Mesothelial cell of epicardium (in vitro differentiated cells): ENCODE data around the gene ACTN1. TPM values are rescaled to one million over a fixed set of nuclear protein-coding genes. Genes with fewer than 3 reads are reported as not detected.
A peak's percentile ranks its signal among the peaks of the same experiment; 100 is the strongest.

ENCODE experiments used
- DNase-seq, 2 experiments: peaks; one replicate each; pipeline ENCODE4 v3.0.0; 2021; ENCODE audit warnings: low spot score in 2 of 2; ENCODE audit not compliant: unreplicated experiment in 2 of 2
- H3K27ac Mint-ChIP-seq: 2 replicates; pipeline ENCODE4 v1.8.0; 2021; ENCODE audit warnings: mixed read lengths
- H3K27me3 Mint-ChIP-seq: 2 replicates; pipeline ENCODE4 v1.8.0; 2021; ENCODE audit warnings: low read depth, mixed read lengths
- H3K36me3 Mint-ChIP-seq: 2 replicates; pipeline ENCODE4 v1.8.0; 2021; ENCODE audit warnings: mixed read lengths
- H3K4me1 Mint-ChIP-seq: 2 replicates; pipeline ENCODE4 v1.8.0; 2021; ENCODE audit warnings: mixed read lengths
- H3K4me3 Mint-ChIP-seq: 2 replicates; pipeline ENCODE4 v1.8.0; 2021; ENCODE audit warnings: mild to moderate bottlenecking, moderate library complexity, mixed read lengths
- H3K9me3 Mint-ChIP-seq: 2 replicates; pipeline ENCODE4 v1.8.0; 2021; ENCODE audit warnings: mixed read lengths
- total RNA-seq: library from RNA; stranded (reverse); gene quantifications from 3 replicates; pipeline ENCODE4 v1.2.1, GENCODE V29; 2021
- TF ChIP-seq, protein P1 (sequence below): fragments of 200-600 bp; sonication (generic); IDR thresholded peaks from one replicate; pipeline ENCODE4 v1.5.0; 2021; ENCODE audit warnings: antibody characterized with exemption; ENCODE audit not compliant: unreplicated experiment

ACTN1 gene
- total RNA-seq, 1 donor from 2014 or later: 166 TPM

DNA sequence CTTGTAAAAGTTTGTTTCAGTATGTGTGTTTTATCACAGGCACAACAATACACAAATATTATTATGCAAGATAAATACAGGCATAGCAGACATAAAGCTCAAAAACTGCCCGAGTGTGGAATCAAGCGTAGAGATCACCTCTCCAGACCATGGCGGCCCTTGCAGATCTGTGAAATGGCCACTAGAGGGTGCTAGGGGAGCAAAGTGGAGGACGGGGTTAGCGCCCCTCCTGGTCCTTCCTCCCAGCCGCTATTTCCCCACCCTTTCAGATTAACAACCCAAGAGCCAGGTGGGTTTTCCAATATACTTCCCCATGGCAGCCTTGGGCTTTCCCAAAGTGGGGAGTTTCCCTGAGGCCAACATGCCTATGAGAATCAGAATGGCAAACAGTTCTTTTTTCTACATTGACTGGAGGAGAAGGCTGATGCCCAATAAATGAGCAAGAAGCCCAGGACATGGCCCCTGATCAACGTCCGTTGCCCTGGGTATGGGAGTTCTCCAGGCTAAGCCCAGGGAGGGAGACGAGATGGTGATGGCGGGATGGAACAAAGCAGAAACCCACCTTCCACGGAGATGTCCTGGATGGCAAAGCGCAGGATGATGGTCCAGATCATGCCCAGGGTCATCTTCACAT lies 67.4 kb downstream of the ACTN1 start:
- H3K27me3 Mint-ChIP-seq: no peaks in the 10 kb centered on the region
- H3K4me1 Mint-ChIP-seq: no peaks in the 10 kb centered on the region
- no peaks in the 10 kb centered on the region for H3K9me3 Mint-ChIP-seq
- peaks cover 15% of the 10 kb centered on the region for H3K36me3 Mint-ChIP-seq
- H3K27ac Mint-ChIP-seq: no peak overlapping the region
- TF ChIP-seq, protein P1, sequence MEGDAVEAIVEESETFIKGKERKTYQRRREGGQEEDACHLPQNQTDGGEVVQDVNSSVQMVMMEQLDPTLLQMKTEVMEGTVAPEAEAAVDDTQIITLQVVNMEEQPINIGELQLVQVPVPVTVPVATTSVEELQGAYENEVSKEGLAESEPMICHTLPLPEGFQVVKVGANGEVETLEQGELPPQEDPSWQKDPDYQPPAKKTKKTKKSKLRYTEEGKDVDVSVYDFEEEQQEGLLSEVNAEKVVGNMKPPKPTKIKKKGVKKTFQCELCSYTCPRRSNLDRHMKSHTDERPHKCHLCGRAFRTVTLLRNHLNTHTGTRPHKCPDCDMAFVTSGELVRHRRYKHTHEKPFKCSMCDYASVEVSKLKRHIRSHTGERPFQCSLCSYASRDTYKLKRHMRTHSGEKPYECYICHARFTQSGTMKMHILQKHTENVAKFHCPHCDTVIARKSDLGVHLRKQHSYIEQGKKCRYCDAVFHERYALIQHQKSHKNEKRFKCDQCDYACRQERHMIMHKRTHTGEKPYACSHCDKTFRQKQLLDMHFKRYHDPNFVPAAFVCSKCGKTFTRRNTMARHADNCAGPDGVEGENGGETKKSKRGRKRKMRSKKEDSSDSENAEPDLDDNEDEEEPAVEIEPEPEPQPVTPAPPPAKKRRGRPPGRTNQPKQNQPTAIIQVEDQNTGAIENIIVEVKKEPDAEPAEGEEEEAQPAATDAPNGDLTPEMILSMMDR: peak; percentile 88
- peak; percentile 54 to 84 for DNase-seq
- H3K4me3 Mint-ChIP-seq: no peak overlapping the region

DNA sequence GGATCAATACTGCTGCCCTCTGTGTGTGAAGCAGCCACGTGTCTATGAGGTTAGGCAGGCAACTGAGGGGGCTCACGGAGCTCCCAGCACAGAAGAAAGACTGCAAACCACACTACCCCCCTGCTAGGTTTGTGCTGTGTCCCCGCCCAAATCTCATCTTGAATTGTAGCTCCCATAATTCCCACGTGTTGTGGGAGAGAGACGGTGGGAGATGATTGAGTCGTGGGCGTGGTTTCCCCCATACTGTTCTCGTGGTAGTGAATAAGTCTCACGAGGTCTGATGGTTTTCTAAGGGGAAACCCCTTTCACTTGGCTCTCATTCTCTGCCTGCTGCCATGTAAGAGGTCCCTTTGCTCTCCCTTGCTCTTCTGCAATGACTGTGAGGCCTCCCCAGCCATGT lies 68.6 kb downstream of the ACTN1 start:
- Mint-ChIP-seq H3K4me1 (no peaks in the 10 kb centered on the region), H3K9me3 (no peaks in the 10 kb centered on the region), H3K4me3 (no peak overlapping the region), H3K27me3 (no peaks in the 10 kb centered on the region), H3K36me3 (peaks cover 16% of the 10 kb centered on the region), H3K27ac (no peak overlapping the region)
- DNase-seq: no peak
- TF ChIP-seq, protein P1: no peak

DNA sequence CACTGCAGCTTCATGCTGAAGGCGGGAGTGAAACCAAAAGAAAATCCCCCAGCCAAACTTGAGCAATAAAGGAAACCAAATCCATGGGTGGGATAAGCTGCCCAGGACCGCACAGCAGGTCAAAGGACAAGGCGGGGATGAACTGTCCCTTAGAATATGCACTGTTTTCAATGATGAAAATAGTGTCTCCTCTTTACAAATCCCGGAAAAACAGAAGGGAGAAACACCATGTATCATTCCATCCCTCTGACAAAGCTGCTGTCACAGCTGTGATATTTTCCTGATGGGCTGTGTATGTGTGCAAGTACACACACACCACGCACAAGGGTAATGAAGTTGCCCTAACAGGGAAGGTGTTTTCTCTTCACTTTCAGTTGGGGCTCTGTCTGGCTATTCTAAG lies 70.3 kb downstream of the ACTN1 start:
- Mint-ChIP-seq H3K27ac (no peak overlapping the region), H3K9me3 (no peaks in the 10 kb centered on the region), H3K27me3 (no peaks in the 10 kb centered on the region), H3K36me3 (peaks cover 24% of the 10 kb centered on the region), H3K4me3 (no peak overlapping the region), H3K4me1 (no peaks in the 10 kb centered on the region)
- DNase-seq: no peak
- TF ChIP-seq, protein P1: no peak

DNA sequence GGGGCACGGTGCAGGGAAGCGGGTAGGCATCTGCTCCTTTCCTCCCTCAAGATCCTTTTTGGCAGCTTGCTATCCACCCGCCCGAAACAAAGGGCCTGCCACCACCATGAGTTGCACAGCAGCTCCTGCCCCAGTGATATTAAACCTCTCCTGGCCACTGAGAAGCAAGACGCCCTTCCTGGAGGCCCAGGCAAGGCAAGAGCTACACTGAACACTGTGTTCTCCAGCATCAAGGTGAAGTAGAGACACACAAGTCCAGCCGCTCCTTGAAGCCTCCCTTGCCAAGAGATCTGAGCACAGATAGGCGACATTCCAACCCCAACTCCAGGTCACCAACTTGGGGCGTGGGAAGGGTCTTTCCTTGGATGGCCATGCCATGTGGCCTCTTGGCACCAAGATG lies 70.9 kb downstream of the ACTN1 start:
- no peaks in the 10 kb centered on the region for H3K27me3 Mint-ChIP-seq
- no peak overlapping the region for H3K27ac Mint-ChIP-seq
- DNase-seq: no peak
- TF ChIP-seq, protein P1: no peak
- H3K4me3 Mint-ChIP-seq: no peak overlapping the region
- H3K4me1 Mint-ChIP-seq: no peaks in the 10 kb centered on the region
- no peaks in the 10 kb centered on the region for H3K9me3 Mint-ChIP-seq
- peaks cover 24% of the 10 kb centered on the region for H3K36me3 Mint-ChIP-seq

DNA sequence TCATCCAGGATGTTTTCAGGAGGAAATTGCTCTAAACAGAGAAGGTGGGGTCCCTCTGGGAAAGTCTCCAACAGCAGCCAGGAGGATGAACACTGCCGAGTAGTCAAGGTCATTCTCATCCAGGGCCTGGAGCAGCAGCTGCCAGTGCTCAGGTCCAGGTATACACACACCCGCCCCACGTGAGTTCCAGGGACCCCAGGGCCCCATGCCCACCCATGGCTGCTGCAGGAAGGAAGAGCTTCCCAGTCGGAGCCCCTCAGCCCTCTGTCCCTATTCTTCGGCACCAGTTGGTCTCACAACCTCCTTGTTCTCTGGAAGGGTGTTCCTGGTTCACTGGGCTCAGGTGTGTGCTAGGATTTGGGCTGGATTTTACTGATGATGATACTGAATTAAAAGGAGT lies 72.7 kb downstream of the ACTN1 start:
- Mint-ChIP-seq H3K36me3 (peaks cover 34% of the 10 kb centered on the region), H3K9me3 (no peaks in the 10 kb centered on the region), H3K4me3 (no peak overlapping the region)

More for the DNA sequence above, 72.7 kb downstream of the ACTN1 start:
- no peak for DNase-seq
- H3K27ac Mint-ChIP-seq: no peak overlapping the region
- no peaks in the 10 kb centered on the region for H3K4me1 Mint-ChIP-seq
- no peaks in the 10 kb centered on the region for H3K27me3 Mint-ChIP-seq
- TF ChIP-seq, protein P1: no peak
